AG10803 (cell line): Measurements from ENCODE around the gene BCAN.

Experiments
- DNase-seq: peaks from one replicate; pipeline ENCODE4 v3.0.0; 2010; ENCODE audit warnings: low read depth
- H3K4me3 ChIP-seq: 2 replicates; pipeline ENCODE4 v1.5.1; 2011; ENCODE audit warnings: mild to moderate bottlenecking, low read length, control low read depth
- TF ChIP-seq, protein P1 (sequence below): conservative IDR thresholded peaks from 2 replicates; pipeline ENCODE4 v1.5.1; 2011; ENCODE audit warnings: mild to moderate bottlenecking, low read length, control low read depth, inconsistent platforms

Gene BCAN

DNA sequence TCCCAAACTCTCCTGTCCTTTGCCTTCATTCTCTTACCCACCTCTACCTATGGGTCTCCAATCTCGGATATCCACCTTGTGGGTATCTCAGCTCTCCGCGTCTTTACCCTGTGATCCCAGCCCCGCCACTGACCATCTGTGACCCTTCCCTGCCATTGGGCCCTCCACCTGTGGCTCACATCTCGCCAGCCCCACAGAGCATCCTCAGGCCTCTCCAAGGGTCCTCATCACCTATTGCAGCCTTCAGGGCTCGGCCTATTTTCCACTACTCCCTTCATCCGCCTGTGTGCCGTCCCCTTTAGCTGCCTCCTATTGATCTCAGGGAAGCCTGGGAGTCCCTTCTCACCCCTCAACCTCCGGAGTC is 11.1 kb downstream of the BCAN start:
- H3K4me3 ChIP-seq, result no peak overlapping the region
- TF ChIP-seq, protein P1, sequence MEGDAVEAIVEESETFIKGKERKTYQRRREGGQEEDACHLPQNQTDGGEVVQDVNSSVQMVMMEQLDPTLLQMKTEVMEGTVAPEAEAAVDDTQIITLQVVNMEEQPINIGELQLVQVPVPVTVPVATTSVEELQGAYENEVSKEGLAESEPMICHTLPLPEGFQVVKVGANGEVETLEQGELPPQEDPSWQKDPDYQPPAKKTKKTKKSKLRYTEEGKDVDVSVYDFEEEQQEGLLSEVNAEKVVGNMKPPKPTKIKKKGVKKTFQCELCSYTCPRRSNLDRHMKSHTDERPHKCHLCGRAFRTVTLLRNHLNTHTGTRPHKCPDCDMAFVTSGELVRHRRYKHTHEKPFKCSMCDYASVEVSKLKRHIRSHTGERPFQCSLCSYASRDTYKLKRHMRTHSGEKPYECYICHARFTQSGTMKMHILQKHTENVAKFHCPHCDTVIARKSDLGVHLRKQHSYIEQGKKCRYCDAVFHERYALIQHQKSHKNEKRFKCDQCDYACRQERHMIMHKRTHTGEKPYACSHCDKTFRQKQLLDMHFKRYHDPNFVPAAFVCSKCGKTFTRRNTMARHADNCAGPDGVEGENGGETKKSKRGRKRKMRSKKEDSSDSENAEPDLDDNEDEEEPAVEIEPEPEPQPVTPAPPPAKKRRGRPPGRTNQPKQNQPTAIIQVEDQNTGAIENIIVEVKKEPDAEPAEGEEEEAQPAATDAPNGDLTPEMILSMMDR, result no peak
- no peak for DNase-seq

DNA sequence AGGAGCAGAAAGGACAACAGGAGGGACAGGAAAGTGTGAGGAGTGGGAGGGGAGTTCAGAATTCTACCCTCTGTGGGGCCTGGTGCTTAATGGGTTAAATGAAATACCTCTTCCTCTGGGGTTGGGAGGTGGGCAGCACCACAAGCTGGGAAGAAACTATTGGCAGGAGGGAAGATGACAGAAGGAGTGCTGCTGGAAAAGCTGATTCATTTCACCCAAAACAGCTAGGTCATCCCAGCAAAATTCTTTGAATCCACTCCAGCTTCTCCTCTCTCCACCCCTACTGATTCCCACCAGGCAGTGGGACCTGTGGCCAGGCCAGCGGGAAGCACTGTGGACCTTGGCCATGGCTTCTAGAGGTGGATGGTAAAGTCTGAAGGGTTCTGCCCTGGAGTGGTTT is 12.8 kb downstream of the BCAN start:
- TF ChIP-seq, protein P1, result no peak
- no peak for DNase-seq
- no peak overlapping the region for H3K4me3 ChIP-seq

- no peak overlapping the region for H3K4me3 ChIP-seq
- TF ChIP-seq, protein P1, result no peak
- no peak for DNase-seq
These were observed 13.4 kb downstream of the BCAN start for GRCh38 chr1:156655151-156655903.

DNA sequence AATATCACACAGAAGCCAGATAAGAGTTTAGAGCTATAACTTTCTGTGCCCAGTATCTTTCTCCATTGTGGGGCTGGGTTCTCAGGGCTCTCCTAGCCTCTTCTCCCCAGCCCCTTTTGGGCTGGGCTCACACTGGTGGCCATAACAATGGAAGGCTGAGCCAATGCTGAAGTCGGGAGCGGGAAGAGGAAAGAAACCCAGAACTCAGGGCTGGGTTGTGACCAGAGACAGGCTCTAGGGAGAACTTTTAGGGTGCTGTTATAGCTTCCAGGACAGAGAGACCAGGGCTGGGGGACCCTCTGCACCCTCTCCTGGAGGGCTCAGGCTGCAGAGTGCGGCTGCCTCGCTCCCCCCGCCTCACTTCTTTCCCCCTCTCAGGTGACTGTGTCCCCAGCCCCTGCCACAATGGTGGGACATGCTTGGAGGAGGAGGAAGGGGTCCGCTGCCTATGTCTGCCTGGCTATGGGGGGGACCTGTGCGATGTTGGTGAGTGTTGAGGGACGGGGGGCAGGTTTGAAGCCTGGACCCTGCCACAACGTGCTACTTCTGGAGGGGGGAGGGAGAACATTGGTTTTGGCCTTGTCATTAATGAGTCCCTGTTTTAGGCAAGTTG is 14.1 kb downstream of the BCAN start:
- TF ChIP-seq, protein P1, result no peak
- no peak overlapping the region for H3K4me3 ChIP-seq
- DNase-seq, result no peak

DNA sequence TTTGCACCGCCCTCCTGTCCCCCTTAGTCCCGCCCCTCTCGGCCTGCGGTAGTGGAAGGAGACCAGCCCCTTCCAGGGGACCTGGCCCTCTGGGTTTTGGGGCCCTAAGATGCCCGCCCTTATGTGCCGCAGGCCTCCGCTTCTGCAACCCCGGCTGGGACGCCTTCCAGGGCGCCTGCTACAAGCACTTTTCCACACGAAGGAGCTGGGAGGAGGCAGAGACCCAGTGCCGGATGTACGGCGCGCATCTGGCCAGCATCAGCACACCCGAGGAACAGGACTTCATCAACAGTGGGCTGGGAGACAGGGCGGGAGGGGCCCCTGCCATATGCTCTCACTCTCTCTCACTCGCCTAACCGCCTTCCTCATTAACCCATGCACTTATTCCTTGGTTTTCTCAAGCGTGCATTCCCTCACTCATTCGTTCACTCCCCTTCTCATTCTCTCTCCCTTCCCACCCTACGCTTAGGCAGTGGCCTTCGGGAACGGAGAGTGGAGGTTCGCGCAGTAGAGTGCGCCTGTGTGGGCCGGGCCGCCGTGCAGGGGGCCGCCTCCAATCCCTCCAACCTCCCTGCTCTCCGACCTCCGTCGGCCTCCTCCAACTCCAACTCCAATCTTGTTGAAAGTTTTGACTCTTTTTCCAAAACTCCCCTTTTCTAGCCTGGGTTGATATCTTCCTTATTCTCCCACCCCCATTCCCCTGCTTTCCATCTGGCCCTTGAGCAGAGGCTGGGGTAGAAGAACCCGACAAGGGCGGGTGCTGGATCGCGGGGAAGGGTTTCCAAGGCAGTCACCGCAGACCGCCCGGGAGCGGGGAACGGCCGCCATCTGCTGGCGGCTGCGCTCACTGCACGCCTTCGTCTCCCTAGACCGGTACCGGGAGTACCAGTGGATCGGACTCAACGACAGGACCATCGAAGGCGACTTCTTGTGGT is 15.2 kb downstream of the BCAN start:
- TF ChIP-seq, protein P1, result peak; percentile 86
- peak overlapping the region; percentile 35 for H3K4me3 ChIP-seq
- DNase-seq, result peak; percentile 45

DNA sequence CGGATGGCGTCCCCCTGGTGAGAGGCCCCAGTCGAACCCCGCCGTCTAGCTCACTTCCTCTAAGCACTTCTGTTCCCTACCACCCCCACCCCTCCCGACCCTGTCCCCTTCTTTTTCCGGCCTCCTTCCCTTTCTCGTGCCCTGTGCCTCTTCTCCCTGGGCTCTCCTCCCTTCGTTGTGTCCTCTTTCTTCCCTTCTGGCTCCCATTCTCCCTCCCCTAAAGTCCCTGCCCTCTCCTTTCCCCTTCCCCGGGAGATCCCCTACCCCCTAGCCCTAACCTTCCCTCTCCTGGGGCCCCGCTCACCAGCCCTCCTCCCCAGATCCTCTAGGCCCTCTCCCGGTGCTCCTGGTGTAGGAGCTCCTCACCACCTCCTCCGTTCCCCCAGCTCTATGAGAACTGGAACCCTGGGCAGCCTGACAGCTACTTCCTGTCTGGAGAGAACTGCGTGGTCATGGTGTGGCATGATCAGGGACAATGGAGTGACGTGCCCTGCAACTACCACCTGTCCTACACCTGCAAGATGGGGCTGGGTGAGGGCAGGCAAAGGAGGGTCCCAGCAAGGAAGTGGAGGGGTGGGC is 15.9 kb downstream of the BCAN start:
- DNase-seq, result no peak
- TF ChIP-seq, protein P1, result 0 out of 2 replicates have a peak, but pooled peaks have one; percentile 2
- no peak overlapping the region; the same call in 1 of the 2 replicates for H3K4me3 ChIP-seq
